Measurements from ENCODE around the gene NEUROD1. TPM values are rescaled to one million over a fixed set of nuclear protein-coding genes. Genes with fewer than 3 reads are reported as not detected.
A peak's percentile ranks its signal among the peaks of the same experiment; 100 is the strongest.

Gene NEUROD1
- total and polyA plus RNA-seq, 8 donors = 0.75 to 2.1 (median 1.2) TPM; not detected in 2

- H3K4me1 ChIP-seq = no peaks in the 10 kb centered on the region
- no peaks in the 10 kb centered on the region for H3K9me3 ChIP-seq
- no peaks in the 10 kb centered on the region for H3K27me3 ChIP-seq
- ATAC-seq = no peak
- H3K36me3 ChIP-seq = no peaks in the 10 kb centered on the region
- TF ChIP-seq CTCF (IDR thresholded peaks at IDR 0.05) = no peak
- intact Hi-C loops (cut with DNase I) = no loop called here
- no peak overlapping the region for H3K27ac ChIP-seq
- H3K4me3 ChIP-seq = no peak overlapping the region
- peak in 1 of 4 donors; percentile 34 for DNase-seq
These were observed 14.0 kb upstream of the NEUROD1 start for GRCh38 chr2:181694271-181694670.

GRCh38 chr2:181690860-181691259 is 10.5 kb upstream of the NEUROD1 start:
- H3K4me3 ChIP-seq = no peak overlapping the region
- no peaks in the 10 kb centered on the region for H3K9me3 ChIP-seq
- H3K27ac ChIP-seq = no peak overlapping the region
- TF ChIP-seq CTCF (IDR thresholded peaks at IDR 0.05) = no peak
- ATAC-seq (no peak), DNase-seq (no peak)
- intact Hi-C loops (cut with DNase I) = no loop called here
- no peaks in the 10 kb centered on the region for H3K4me1 ChIP-seq
- H3K36me3 ChIP-seq = no peaks in the 10 kb centered on the region
- H3K27me3 ChIP-seq = peaks cover 16 to 27% of the 10 kb centered on the region in 2 donors

GRCh38 chr2:181686576-181687185 is 6.4 kb upstream of the NEUROD1 start:
- DNase-seq (no peak), ATAC-seq (no peak)
- peaks cover 3 to 7% of the 10 kb centered on the region in 2 donors for H3K4me1 ChIP-seq
- intact Hi-C loops (cut with DNase I) = no loop called here
- no peak overlapping the region for H3K4me3 ChIP-seq
- no peak overlapping the region for H3K27ac ChIP-seq
- no peaks in the 10 kb centered on the region for H3K36me3 ChIP-seq
- TF ChIP-seq CTCF (IDR thresholded peaks at IDR 0.05) = no peak
- H3K27me3 ChIP-seq = peaks cover 56 to 69% of the 10 kb centered on the region in 2 donors
- no peaks in the 10 kb centered on the region for H3K9me3 ChIP-seq

- intact Hi-C loops (cut with DNase I) = no loop called here
- Histone ChIP-seq H3K36me3 (no peaks in the 10 kb centered on the region), H3K9me3 (no peaks in the 10 kb centered on the region), H3K27me3 (peaks cover 71 to 83% of the 10 kb centered on the region in 2 donors), H3K4me3 (no peak overlapping the region), H3K27ac (no peak overlapping the region), H3K4me1 (peaks cover 3 to 16% of the 10 kb centered on the region in 2 donors)
- peak in 1 of 4 donors; percentile 13 for DNase-seq
- peak; percentile 48 for ATAC-seq
- no peak for TF ChIP-seq CTCF (IDR thresholded peaks at IDR 0.05)
These were observed 4.9 kb upstream of the NEUROD1 start for GRCh38 chr2:181685150-181685688.

- ATAC-seq (no peak), DNase-seq (no peak)
- no peak for TF ChIP-seq CTCF (IDR thresholded peaks at IDR 0.05)
- Histone ChIP-seq H3K4me3 (no peak overlapping the region), H3K27me3 (peaks cover 77 to 90% of the 10 kb centered on the region in 2 donors), H3K9me3 (no peaks in the 10 kb centered on the region), H3K4me1 (peaks cover 3 to 17% of the 10 kb centered on the region in 2 donors), H3K27ac (no peak overlapping the region), H3K36me3 (no peaks in the 10 kb centered on the region)
- intact Hi-C loops (cut with DNase I) = no loop called here
These were observed 4.3 kb upstream of the NEUROD1 start for GRCh38 chr2:181684454-181685149.
